Measurements from ENCODE around the gene GPR137C. TPM values are rescaled to one million over a fixed set of nuclear protein-coding genes. Genes with fewer than 3 reads are reported as not detected.
A peak's percentile ranks its signal among the peaks of the same experiment; 100 is the strongest.
"Not testable (repeated sequence)": the region's sequence is repeated elsewhere in the genome, so short reads cannot be mapped to it uniquely, and the experiment has no call there.

The GPR137C gene
- total and polyA plus RNA-seq, 3 donors from 2014 or later: 2.9 to 9.4 (median 7.1) TPM

GRCh38 chr14:52558688-52559087 is 6.1 kb downstream of the GPR137C start:
- H3K36me3 ChIP-seq (ENCODE audit: low read depth, missing control alignments): no peaks in the 10 kb centered on the region
- intact Hi-C loops (cut with DNase I; ENCODE audit: low total_unique reads): no loop called here
- no peak for DNase-seq
- no peak overlapping the region for H3K4me3 ChIP-seq
- H3K9me3 ChIP-seq: no peaks in the 10 kb centered on the region
- peaks cover 9% of the 10 kb centered on the region for H3K4me1 ChIP-seq
- H3K27me3 ChIP-seq: no peaks in the 10 kb centered on the region
- H3K27ac ChIP-seq: no peak overlapping the region
- TF ChIP-seq CTCF (IDR thresholded peaks at IDR 0.05) (no peak), POLR2A (IDR thresholded peaks at IDR 0.05) (no peak)
- WGBS, 2 donors: 95 to 96% methylated on average over 2 of the region's 2 CpGs

- Histone ChIP-seq H3K27ac (no peak overlapping the region), H3K27me3 (no peaks in the 10 kb centered on the region), H3K36me3 (ENCODE audit: low read depth, missing control alignments) (no peaks in the 10 kb centered on the region), H3K9me3 (no peaks in the 10 kb centered on the region), H3K4me3 (no peak overlapping the region), H3K4me1 (no peaks in the 10 kb centered on the region)
- intact Hi-C loops (cut with DNase I; ENCODE audit: low total_unique reads): no loop called here
- 87 to 93% methylated on average over 2 of the region's 2 CpGs for WGBS, 2 donors
- TF ChIP-seq CTCF (IDR thresholded peaks at IDR 0.05) (no peak), POLR2A (IDR thresholded peaks at IDR 0.05) (no peak)
- DNase-seq: no peak
Measured at GRCh38 chr14:52563120-52563519, 10.5 kb downstream of the GPR137C start.

GRCh38 chr14:52568454-52568853 is 15.8 kb downstream of the GPR137C start:
- DNase-seq; H3K27me3 ChIP-seq; H3K9me3 ChIP-seq; H3K27ac ChIP-seq; H3K36me3 ChIP-seq (ENCODE audit: low read depth, missing control alignments); H3K4me1 ChIP-seq; intact Hi-C loops (cut with DNase I; ENCODE audit: low total_unique reads); H3K4me3 ChIP-seq: not testable (repeated sequence)
- 85 to 89% methylated on average over 7 of the region's 7 CpGs for WGBS, 2 donors

GRCh38 chr14:52575858-52576257 is 23.2 kb downstream of the GPR137C start:
- Histone ChIP-seq H3K27ac (no peak overlapping the region), H3K36me3 (ENCODE audit: low read depth, missing control alignments) (no peaks in the 10 kb centered on the region), H3K4me3 (no peak overlapping the region), H3K4me1 (no peaks in the 10 kb centered on the region), H3K9me3 (no peaks in the 10 kb centered on the region), H3K27me3 (no peaks in the 10 kb centered on the region)
- peak; percentile 58 for DNase-seq
- TF ChIP-seq CTCF (IDR thresholded peaks at IDR 0.05): no peak
- no peak for TF ChIP-seq POLR2A (IDR thresholded peaks at IDR 0.05)
- intact Hi-C loops (cut with DNase I; ENCODE audit: low total_unique reads): no loop called here
- WGBS, 2 donors: 52 to 60% methylated on average over 2 of the region's 2 CpGs

GRCh38 chr14:52583544-52583943 is 30.9 kb downstream of the GPR137C start:
- H3K36me3 ChIP-seq (ENCODE audit: low read depth, missing control alignments): no peaks in the 10 kb centered on the region
- no peak overlapping the region for H3K4me3 ChIP-seq
- no peaks in the 10 kb centered on the region for H3K9me3 ChIP-seq
- no peak for DNase-seq
- intact Hi-C loops (cut with DNase I; ENCODE audit: low total_unique reads): no loop called here
- H3K4me1 ChIP-seq: no peaks in the 10 kb centered on the region
- TF ChIP-seq CTCF (IDR thresholded peaks at IDR 0.05) (no peak), POLR2A (IDR thresholded peaks at IDR 0.05) (no peak)
- no peaks in the 10 kb centered on the region for H3K27me3 ChIP-seq
- H3K27ac ChIP-seq: no peak overlapping the region
